ENCODE measurements around the gene EPB41L3.

DNA sequence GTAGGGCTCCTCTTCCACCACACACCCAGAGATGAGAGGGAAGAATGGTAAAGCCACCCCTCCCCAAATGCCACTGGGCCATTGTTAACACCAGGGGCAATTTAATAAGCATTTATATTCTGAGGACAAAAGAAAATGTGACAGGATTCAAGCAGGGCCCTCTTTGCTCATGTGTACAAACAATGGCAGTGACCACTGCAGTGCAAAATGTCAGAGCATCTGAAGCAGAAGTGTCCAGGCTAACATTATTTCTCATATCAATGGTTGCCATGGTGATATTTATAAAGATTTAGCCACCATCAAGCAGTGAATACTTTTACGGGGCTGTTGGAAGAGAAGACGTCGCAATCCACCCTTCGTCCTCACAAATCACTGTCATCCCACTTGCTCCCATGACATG is 10.8 kb upstream of the EPB41L3 start:
- no peak for TF ChIP-seq TAF1 (IDR thresholded peaks at IDR 0.05; ENCODE audit: borderline replicate concordance, insufficient read depth, low read length)
- no peak for TF ChIP-seq POLR2AphosphoS5 (IDR thresholded peaks at IDR 0.05; ENCODE audit: low read depth, low read length)
- no peak for TF ChIP-seq FOXP2 (optimal IDR thresholded peaks at IDR 0.05; ENCODE audit: borderline replicate concordance, extremely low read depth, extremely low read length, insufficient read depth)

Data from PFSK-1 (cell line).